Left renal cortex interstitium (tissue), 4 donors: Measurements from ENCODE around the gene RPP38. TPM values are rescaled to one million over a fixed set of nuclear protein-coding genes. Genes with fewer than 3 reads are reported as not detected.

Experiments
- DNase-seq, 4 donors: peaks; one replicate each; pipeline ENCODE4 v3.0.0-alpha.2; 2013; ENCODE audit warnings: low read depth in 4 of 4, low spot score in 2 of 4, missing footprints in 1 of 4
- polyA plus RNA-seq, 4 donors: library from polyadenylated mRNA; unstranded; fragments of 120-200 nt; gene quantifications; one replicate each; pipeline ENCODE4 v1.2.1, GENCODE V29; 2013; ENCODE audit not compliant: insufficient read length in 4 of 4

RPP38 gene
- 10 to 100 TPM; 26.0 to 32.2 (median 28.8) TPM for polyA plus RNA-seq

- DNase-seq, result peak; percentile 92 to 97 (median 94)
Measured at GRCh38 chr10:15097011-15097812, at the start of gene RPP38. Gene RPP38 (plus strand): TSS chr10:15097355. CDS start chr10:15103315, 5,960 bp downstream.

- no peak for DNase-seq
Measured at GRCh38 chr10:15049533-15049932, 47.6 kb upstream of the RPP38 start.

- DNase-seq, result no peak
Measured at GRCh38 chr10:15052121-15052520, 45.0 kb upstream of the RPP38 start.

- DNase-seq, result no peak
Measured at GRCh38 chr10:15053061-15053460, 44.1 kb upstream of the RPP38 start.

- no peak for DNase-seq
Measured at GRCh38 chr10:15058689-15059088, 38.5 kb upstream of the RPP38 start.

GRCh38 chr10:15059914-15060313 lies 37.2 kb upstream of the RPP38 start:
- no peak for DNase-seq

- no peak for DNase-seq
Measured at GRCh38 chr10:15060638-15061037, 36.5 kb upstream of the RPP38 start.

GRCh38 chr10:15067154-15067553 lies 30.0 kb upstream of the RPP38 start:
- no peak for DNase-seq

GRCh38 chr10:15068802-15069201 lies 28.4 kb upstream of the RPP38 start:
- no peak for DNase-seq

- DNase-seq, result no peak
Measured at GRCh38 chr10:15069230-15069629, 27.9 kb upstream of the RPP38 start.

- no peak for DNase-seq
Measured at GRCh38 chr10:15072358-15072757, 24.8 kb upstream of the RPP38 start.

- no peak for DNase-seq
Measured at GRCh38 chr10:15075421-15075820, 21.7 kb upstream of the RPP38 start.

- DNase-seq, result no peak
Measured at GRCh38 chr10:15083674-15084501, 13.3 kb upstream of the RPP38 start.

GRCh38 chr10:15084502-15084922 lies 12.6 kb upstream of the RPP38 start:
- peak in 3 of 4 donors; percentile 67 to 77 (median 72) for DNase-seq

GRCh38 chr10:15088428-15089261 lies 8.5 kb upstream of the RPP38 start, which contains the start of gene ACBD7:
Gene ACBD7 (minus strand): TSS chr10:15088776. CDS start chr10:15088728, 48 bp downstream.
- peak in 2 of 4 donors; percentile 75 to 78 for DNase-seq

GRCh38 chr10:15091418-15091817 lies 5.7 kb upstream of the RPP38 start:
- DNase-seq, result no peak

GRCh38 chr10:15092855-15093408 lies 4.2 kb upstream of the RPP38 start:
- no peak for DNase-seq

GRCh38 chr10:15096661-15097010 lies 519 bp upstream of the RPP38 start:
- no peak for DNase-seq

- no peak for DNase-seq
Measured at GRCh38 chr10:15099886-15100285, 2.7 kb downstream of the RPP38 start.

GRCh38 chr10:15103513-15103912 lies 6.4 kb downstream of the RPP38 start:
- DNase-seq, result no peak
